GM19035 (cell line): Measurements from ENCODE around the gene EMC6.
"Not testable (repeated sequence)": the region's sequence is repeated elsewhere in the genome, so short reads cannot be mapped to it uniquely, and the experiment has no call there.

Source experiments
- ATAC-seq: cut with Tn5 transposase; IDR thresholded peaks from one replicate; pipeline ENCODE4 v1.9.1; 2021; ENCODE audit not compliant: unreplicated experiment

The EMC6 gene

DNA sequence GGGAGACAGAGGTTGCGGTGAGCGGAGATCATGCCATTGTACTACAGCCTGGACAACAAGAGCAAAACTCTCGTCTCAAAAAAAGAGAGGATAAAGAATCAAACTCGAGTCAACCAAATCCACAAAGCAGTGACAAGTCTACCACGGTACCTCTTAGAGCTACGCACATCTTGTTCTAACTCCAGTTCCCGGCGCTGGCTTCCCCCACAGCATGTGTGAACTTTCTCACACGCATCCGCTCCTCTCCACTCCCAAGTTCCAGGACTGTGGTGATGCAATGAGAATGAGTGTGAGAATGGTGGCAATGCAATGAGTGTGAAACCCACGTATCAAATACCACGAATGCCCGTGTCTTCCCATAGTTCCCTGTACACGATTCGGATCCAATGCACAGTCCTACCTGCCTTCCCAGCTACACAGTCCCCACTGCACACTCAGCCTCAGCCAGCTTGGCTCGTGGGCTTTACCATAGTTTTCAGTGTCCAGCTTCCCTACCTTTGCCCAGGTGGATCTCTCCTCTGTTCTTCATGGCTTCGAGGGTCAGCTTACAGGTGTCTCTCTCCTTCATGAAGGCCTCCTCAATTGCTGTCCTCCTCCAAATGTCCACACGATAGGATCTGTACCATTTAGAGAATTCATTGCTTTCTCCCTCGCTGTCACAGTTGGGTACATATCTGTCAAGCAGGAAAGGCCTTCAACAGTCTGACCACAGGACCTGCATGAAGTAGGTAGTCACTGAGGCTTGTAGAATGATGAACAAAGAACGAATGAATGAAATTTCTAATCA lies 36.5 kb downstream of the EMC6 start:
- no peak for ATAC-seq

DNA sequence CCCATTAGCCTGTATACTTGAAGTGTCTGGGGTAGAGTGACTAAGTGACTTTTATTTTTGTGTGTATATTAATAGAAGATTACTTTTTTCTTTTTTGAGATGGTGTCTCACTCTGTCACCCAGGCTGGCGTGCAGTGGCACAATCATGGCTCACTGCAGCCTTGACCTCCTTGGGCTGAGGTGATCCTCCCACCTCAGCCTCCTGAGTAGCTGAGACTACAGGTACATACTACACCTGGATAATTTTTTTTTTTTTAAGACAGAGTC lies 37.0 kb downstream of the EMC6 start:
- ATAC-seq: not testable (repeated sequence)

GRCh38 chr17:3708366-3708765 lies 39.8 kb downstream of the EMC6 start:
- no peak for ATAC-seq

GRCh38 chr17:3710951-3711383 lies 42.4 kb downstream of the EMC6 start:
- peak; percentile 89 for ATAC-seq

DNA sequence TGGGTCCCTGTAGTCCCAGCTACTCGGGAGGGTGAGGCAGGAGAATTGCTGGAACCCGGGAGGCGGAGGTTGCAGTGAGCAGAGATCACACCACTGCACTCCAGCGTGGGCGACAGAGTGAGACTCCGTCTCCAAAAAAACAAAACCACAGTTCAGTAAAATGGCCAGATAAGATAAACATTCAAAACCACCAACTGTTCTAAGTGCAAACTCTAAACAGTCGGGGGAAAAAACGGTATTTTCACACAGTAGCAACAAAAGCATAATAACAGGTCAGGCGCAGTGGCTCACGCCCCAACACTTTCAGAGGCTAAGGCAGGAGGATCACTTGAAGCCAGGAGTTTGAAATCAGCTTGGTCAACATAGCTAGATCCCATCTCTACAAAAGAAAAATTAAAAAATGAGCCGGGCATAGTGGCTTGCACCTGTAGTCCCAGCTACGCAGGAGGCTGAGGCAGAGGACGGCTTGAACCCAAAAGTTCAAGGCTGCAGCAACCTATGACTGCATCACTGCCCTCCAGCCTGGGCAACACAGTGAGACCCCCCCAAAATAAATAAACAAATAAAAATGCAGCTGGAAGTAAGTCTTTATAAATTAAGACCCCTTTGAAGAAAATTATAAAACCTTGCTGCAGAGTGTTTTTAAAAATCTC lies 44.3 kb downstream of the EMC6 start:
- no peak for ATAC-seq

GRCh38 chr17:3715296-3715695 lies 46.7 kb downstream of the EMC6 start:
- ATAC-seq: no peak

DNA sequence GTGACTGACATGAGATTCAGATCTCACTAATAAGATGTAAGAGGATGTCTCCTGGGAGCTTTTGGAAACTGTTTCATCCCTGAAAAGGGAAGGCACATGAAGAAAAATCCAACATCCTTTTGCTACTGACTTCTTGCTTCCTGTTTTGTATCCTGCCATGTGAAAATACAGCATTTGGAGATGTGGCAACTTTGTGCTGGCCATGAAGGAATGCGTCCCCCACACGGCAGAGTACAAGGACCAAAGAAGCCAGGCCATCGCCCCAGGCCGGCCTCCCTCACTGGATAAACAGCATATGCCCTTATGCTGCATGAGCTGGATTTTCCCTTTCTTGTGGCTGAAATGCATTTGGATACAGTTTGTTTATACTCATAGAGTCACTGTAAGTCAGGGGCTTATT lies 49.6 kb downstream of the EMC6 start:
- no peak for ATAC-seq

DNA sequence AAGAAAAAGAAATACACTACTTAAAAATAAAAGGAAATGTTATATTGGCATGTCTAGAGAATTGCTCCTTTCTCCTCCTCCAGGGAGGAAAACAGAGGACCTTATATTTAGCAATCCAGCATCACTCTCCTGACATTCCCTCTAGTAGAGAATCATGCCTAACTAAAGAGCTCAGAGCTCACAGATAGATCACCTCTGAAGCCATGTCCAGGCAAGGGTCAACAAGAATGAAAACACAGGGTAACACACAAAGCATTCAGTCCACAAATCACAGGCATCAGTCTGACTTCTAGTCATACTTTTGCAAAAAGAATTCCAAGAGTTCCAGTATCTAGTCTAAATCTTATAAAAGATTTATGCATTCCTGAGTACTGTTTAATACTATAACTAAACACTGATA lies 50.7 kb downstream of the EMC6 start:
- no peak for ATAC-seq
